HL-60 (cell line): ENCODE measurements around the gene ATXN2L.
A peak's percentile ranks its signal among the peaks of the same experiment; 100 is the strongest.

Source experiments
- DNase-seq, 2 experiments: peaks; one replicate each; pipeline ENCODE4 v3.0.0-alpha.2; 2010 to 2020; ENCODE audit warnings: low read depth in 1 of 2, low spot score in 1 of 2
- H3K27ac ChIP-seq: fragments of 250-450 bp; sonication (Bioruptor Pico); replicated peaks from 2 replicates; pipeline ENCODE4 v1.5.1; 2020; ENCODE audit warnings: mild to moderate bottlenecking, moderate library complexity
- H3K27me3 ChIP-seq: fragments of 250-450 bp; sonication (Bioruptor Pico); 2 replicates; pipeline ENCODE4 v1.5.1; 2021; ENCODE audit warnings: mild to moderate bottlenecking, moderate library complexity; ENCODE audit not compliant: insufficient read depth, poor library complexity, severe bottlenecking
- H3K4me3 ChIP-seq: replicated peaks from 2 replicates; pipeline ENCODE4 v1.5.1; 2011; ENCODE audit warnings: mild to moderate bottlenecking, control low read depth, low read length; ENCODE audit not compliant: insufficient read depth
- CTCF ChIP-seq: IDR thresholded peaks from one replicate; pipeline ENCODE4 v1.5.1; 2011; ENCODE audit warnings: low read length, control low read depth, inconsistent platforms; ENCODE audit not compliant: insufficient read depth
- GABPA ChIP-seq: IDR thresholded peaks from 2 replicates; pipeline ENCODE4 v1.6.1; 2012; ENCODE audit warnings: low read depth
- POLR2AphosphoS5 ChIP-seq: IDR thresholded peaks from 2 replicates; pipeline ENCODE4 v1.6.1; 2012; ENCODE audit warnings: low read depth
- REST ChIP-seq: IDR thresholded peaks from 2 replicates; pipeline ENCODE4 v1.6.1; 2012; ENCODE audit warnings: low read depth; ENCODE audit not compliant: insufficient replicate concordance
- SPI1 ChIP-seq: IDR thresholded peaks from 2 replicates; pipeline ENCODE4 v1.6.1; 2012; ENCODE audit warnings: low read depth, mild to moderate bottlenecking, borderline replicate concordance

ATXN2L gene

GRCh38 chr16:28838558-28838918 lies 15.7 kb downstream of the ATXN2L start:
- DNase-seq: no peak
- no peak overlapping the region for H3K27ac ChIP-seq
- no peaks in the 10 kb centered on the region for H3K27me3 ChIP-seq
- TF ChIP-seq POLR2AphosphoS5 (no peak), REST (no peak), CTCF (no peak), GABPA (no peak), SPI1 (no peak)
- H3K4me3 ChIP-seq: no peak overlapping the region

- H3K27ac ChIP-seq: no peak overlapping the region
- TF ChIP-seq CTCF (no peak), SPI1 (no peak), GABPA (no peak), REST (no peak), POLR2AphosphoS5 (no peak; the same call in 1 of the 2 replicates)
- no peak for DNase-seq
These were observed 16.3 kb downstream of the ATXN2L start for GRCh38 chr16:28839004-28839639.

GRCh38 chr16:28839899-28840298 lies 17.1 kb downstream of the ATXN2L start:
- Histone ChIP-seq H3K27me3 (no peaks in the 10 kb centered on the region), H3K27ac (peak overlapping the region; percentile 40; the same call in 1 of the 2 replicates), H3K4me3 (no peak overlapping the region)
- peak in 1 of 2 experiments; percentile 23 for DNase-seq
- TF ChIP-seq SPI1 (peak; percentile 65; the same call in 1 of the 2 replicates), REST (no peak), POLR2AphosphoS5 (no peak)

More at GRCh38 chr16:28839004-28839639, 16.3 kb downstream of the ATXN2L start:
- Histone ChIP-seq H3K27me3 (no peaks in the 10 kb centered on the region), H3K4me3 (no peak overlapping the region)

- Histone ChIP-seq H3K27me3 (no peaks in the 10 kb centered on the region), H3K4me3 (no peak overlapping the region), H3K27ac (no peak overlapping the region)
- TF ChIP-seq POLR2AphosphoS5: no peak; the same call in 1 of the 2 replicates
- TF ChIP-seq SPI1: no peak
- no peak for DNase-seq
These were observed 19.9 kb downstream of the ATXN2L start for GRCh38 chr16:28842696-28843095.
